Smooth muscle cell (in vitro differentiated cells): ENCODE results near the gene CD22. TPM values are rescaled to one million over a fixed set of nuclear protein-coding genes. Genes with fewer than 3 reads are reported as not detected.

ENCODE experiments used
- DNase-seq: peaks from one replicate; lab custom pipeline; 2025; ENCODE audit not compliant: unreplicated experiment; lab: John Stamatoyannopoulos, UW
- H2AFZ ChIP-seq: fragments of 200-600 bp; sonication (generic); 2 replicates; pipeline ENCODE4 v1.6.0; 2016; ENCODE audit warnings: antibody characterized with exemption, low read depth, mild to moderate bottlenecking
- H3F3A ChIP-seq: fragments of 200-600 bp; sonication (generic); 2 replicates; pipeline ENCODE4 v1.6.0; 2017; ENCODE audit warnings: antibody characterized with exemption, low read depth
- H3K27ac ChIP-seq: fragments of 200-600 bp; sonication (generic); 2 replicates; pipeline ENCODE4 v1.5.1; 2016; ENCODE audit warnings: low read depth, mild to moderate bottlenecking
- H3K27me3 ChIP-seq: fragments of 200-600 bp; sonication (generic); 2 replicates; pipeline ENCODE4 v1.6.1; 2016; ENCODE audit warnings: low read depth, mild to moderate bottlenecking
- H3K36me3 ChIP-seq: fragments of 200-600 bp; sonication (generic); 2 replicates; pipeline ENCODE4 v1.5.1; 2016; ENCODE audit warnings: low read depth
- H3K4me1 ChIP-seq: fragments of 200-600 bp; sonication (generic); 2 replicates; pipeline ENCODE4 v1.5.1; 2016; ENCODE audit warnings: low read depth
- H3K4me2 ChIP-seq: fragments of 200-600 bp; sonication (generic); 2 replicates; pipeline ENCODE4 v1.6.0; 2016; ENCODE audit warnings: mild to moderate bottlenecking
- H3K4me3 ChIP-seq: fragments of 200-600 bp; sonication (generic); 2 replicates; pipeline ENCODE4 v1.5.1; 2016; ENCODE audit warnings: mild to moderate bottlenecking
- H3K79me2 ChIP-seq: fragments of 200-600 bp; sonication (generic); 2 replicates; pipeline ENCODE4 v1.6.0; 2016; ENCODE audit warnings: low read depth, mild to moderate bottlenecking
- H3K9ac ChIP-seq: fragments of 200-600 bp; sonication (generic); 2 replicates; pipeline ENCODE4 v1.6.0; 2016; ENCODE audit warnings: low read depth
- H3K9me3 ChIP-seq: fragments of 200-600 bp; sonication (generic); replicated peaks from 2 replicates; pipeline ENCODE4 v1.5.1; 2016; ENCODE audit warnings: low read depth
- H4K20me1 ChIP-seq: fragments of 200-600 bp; sonication (generic); 2 replicates; pipeline ENCODE4 v1.6.0; 2016; ENCODE audit warnings: low read depth
- CTCF ChIP-seq: fragments of 200-600 bp; sonication (generic); IDR thresholded peaks from 2 replicates; pipeline ENCODE4 v1.5.1; 2017; ENCODE audit warnings: borderline replicate concordance, mild to moderate bottlenecking, antibody characterized with exemption; ENCODE audit not compliant: insufficient read depth, poor library complexity, severe bottlenecking
- WGBS: methylation state at CpG from one replicate; pipeline ENCODE4 v1.1.7; 2016; ENCODE audit warnings: low lambda C conversion rate; 5-methylcytosine and 5-hydroxymethylcytosine counted together
- polyA plus RNA-seq: library from polyadenylated mRNA; unstranded; fragments of >200 nt; fragmentation: Nextera tagmentation; extraction: Ambion mirVana; gene quantifications from 2 replicates; pipeline ENCODE4 v1.2.1, GENCODE V29; 2016
- total RNA-seq: library from RNA; depleted of rRNA; stranded (reverse); fragments of >200 nt; gene quantifications from 2 replicates; pipeline ENCODE4 v1.2.3, GENCODE V29; 2014

CD22 gene
- total and polyA plus RNA-seq, 2 experiments from 2014 or later: not detected

GRCh38 chr19:35318679-35319448, 10.1 kb upstream of the CD22 start:
- Histone ChIP-seq H3K27ac (no peak overlapping the region), H3K36me3 (no peaks in the 10 kb centered on the region), H3K9ac (no peak overlapping the region), H3F3A (no peaks in the 10 kb centered on the region), H3K27me3 (no peaks in the 10 kb centered on the region), H3K4me2 (no peak overlapping the region), H3K4me3 (no peak overlapping the region), H4K20me1 (no peaks in the 10 kb centered on the region), H2AFZ (no peak overlapping the region), H3K9me3 (no peaks in the 10 kb centered on the region), H3K4me1 (no peaks in the 10 kb centered on the region), H3K79me2 (no peaks in the 10 kb centered on the region)
- no peak for DNase-seq
- TF ChIP-seq CTCF: no peak
- 67% methylated on average over 16 of the region's 16 CpGs for WGBS

- H4K20me1 ChIP-seq: no peaks in the 10 kb centered on the region
- no peak for DNase-seq
- H3K4me2 ChIP-seq: no peak overlapping the region
- H3K79me2 ChIP-seq: no peaks in the 10 kb centered on the region
- H3K9ac ChIP-seq: no peak overlapping the region
- H3K36me3 ChIP-seq: no peaks in the 10 kb centered on the region
- no peaks in the 10 kb centered on the region for H3K4me1 ChIP-seq
- no peaks in the 10 kb centered on the region for H3K9me3 ChIP-seq
- H2AFZ ChIP-seq: no peak overlapping the region
- WGBS: 83% methylated on average over 12 of the region's 12 CpGs
- H3K27me3 ChIP-seq: no peaks in the 10 kb centered on the region
- no peak overlapping the region for H3K27ac ChIP-seq
- H3F3A ChIP-seq: no peaks in the 10 kb centered on the region
- no peak for TF ChIP-seq CTCF
- no peak overlapping the region for H3K4me3 ChIP-seq
Observed at GRCh38 chr19:35320065-35320713, 8.8 kb upstream of the CD22 start.

DNA sequence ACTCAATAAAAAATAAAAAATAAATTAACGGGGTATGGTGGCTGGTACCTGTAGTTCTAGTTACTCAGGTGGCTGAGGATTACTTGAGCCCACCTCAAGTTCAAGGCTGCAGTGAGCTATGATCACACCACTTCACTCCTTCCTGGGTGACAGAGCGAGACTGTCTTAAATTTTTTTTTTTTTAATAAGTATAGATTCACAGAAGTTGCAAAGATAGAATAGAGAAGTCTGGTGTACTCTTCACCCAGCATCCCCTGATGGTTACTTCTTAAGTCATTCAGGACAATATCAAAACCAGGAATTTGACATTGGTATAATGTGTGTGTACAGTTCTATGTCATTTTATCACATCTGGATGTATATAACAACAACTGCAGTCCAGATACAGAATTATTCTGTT, 7.7 kb upstream of the CD22 start:
- H3K27me3 ChIP-seq: peaks cover 4% of the 10 kb centered on the region
- WGBS: 92% methylated on average over 2 of the region's 2 CpGs

More for the DNA sequence above, 7.7 kb upstream of the CD22 start:
- no peak overlapping the region for H2AFZ ChIP-seq
- H4K20me1 ChIP-seq: no peaks in the 10 kb centered on the region
- no peaks in the 10 kb centered on the region for H3K79me2 ChIP-seq
- no peaks in the 10 kb centered on the region for H3K36me3 ChIP-seq
- no peak for TF ChIP-seq CTCF
- H3K9ac ChIP-seq: no peak overlapping the region
- H3K9me3 ChIP-seq: no peaks in the 10 kb centered on the region
- no peak for DNase-seq
- H3K4me3 ChIP-seq: no peak overlapping the region
- H3K4me1 ChIP-seq: no peaks in the 10 kb centered on the region
- no peak overlapping the region for H3K4me2 ChIP-seq
- no peaks in the 10 kb centered on the region for H3F3A ChIP-seq
- H3K27ac ChIP-seq: no peak overlapping the region
